Measurements from ENCODE around the gene LANCL3.

Gene LANCL3

DNA sequence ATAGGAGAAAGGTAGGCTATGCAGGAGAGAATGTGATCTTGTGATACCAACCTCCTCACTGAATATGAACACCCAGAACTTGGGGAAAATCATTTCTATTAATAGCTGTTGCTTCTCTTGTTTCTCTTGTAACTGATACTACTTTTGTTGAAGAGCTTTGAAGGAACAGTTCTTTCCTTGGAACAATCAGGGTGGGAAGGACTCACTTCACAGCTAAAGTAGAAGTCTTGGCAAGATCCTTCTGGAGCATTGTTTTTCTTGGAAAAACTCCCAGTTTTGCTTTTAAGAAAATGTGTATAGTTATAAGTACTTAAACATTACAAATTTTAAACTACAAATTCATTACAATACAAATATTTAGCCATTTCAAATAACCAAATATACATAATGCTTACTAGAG is 95.1 kb downstream of the LANCL3 start:
- H3K4me1 ChIP-seq (ENCODE audit: control insufficient read depth in 1 of 2, insufficient read depth in 1 of 2, low read depth in 1 of 2, low read length in 1 of 2), result peaks cover 5 to 10% of the 10 kb centered on the region in 2 experiments
- no peaks in the 10 kb centered on the region for H3K9me3 ChIP-seq
- no peak for TF ChIP-seq CTCF (IDR thresholded peaks at IDR 0.05)
- H3K4me3 ChIP-seq (ENCODE audit: low read depth in 1 of 2, low read length in 1 of 2), result no peak overlapping the region
- no peaks in the 10 kb centered on the region for H3K27me3 ChIP-seq
- no peaks in the 10 kb centered on the region for H3K36me3 ChIP-seq
- no peak overlapping the region for H3K27ac ChIP-seq

- TF ChIP-seq CTCF (IDR thresholded peaks at IDR 0.05), result no peak
- H3K27ac ChIP-seq, result no peak overlapping the region
- H3K4me3 ChIP-seq (ENCODE audit: low read depth in 1 of 2, low read length in 1 of 2), result no peak overlapping the region
- H3K36me3 ChIP-seq, result no peaks in the 10 kb centered on the region
- H3K27me3 ChIP-seq, result no peaks in the 10 kb centered on the region
- peaks cover 2 to 3% of the 10 kb centered on the region in 2 experiments for H3K4me1 ChIP-seq (ENCODE audit: control insufficient read depth in 1 of 2, insufficient read depth in 1 of 2, low read depth in 1 of 2, low read length in 1 of 2)
- no peaks in the 10 kb centered on the region for H3K9me3 ChIP-seq
Observed at GRCh38 chrX:37667141-37667540, 95.7 kb downstream of the LANCL3 start.

GRCh38 chrX:37672563-37672962 is 101.1 kb downstream of the LANCL3 start:
- H3K36me3 ChIP-seq, result no peaks in the 10 kb centered on the region

GRCh38 chrX:37676811-37677210 is 105.3 kb downstream of the LANCL3 start:
- no peak for TF ChIP-seq CTCF (IDR thresholded peaks at IDR 0.05)
- H3K36me3 ChIP-seq, result no peaks in the 10 kb centered on the region
- no peaks in the 10 kb centered on the region for H3K4me1 ChIP-seq (ENCODE audit: control insufficient read depth in 1 of 2, insufficient read depth in 1 of 2, low read depth in 1 of 2, low read length in 1 of 2)
- no peak overlapping the region for H3K4me3 ChIP-seq (ENCODE audit: low read depth in 1 of 2, low read length in 1 of 2)
- H3K27ac ChIP-seq, result no peak overlapping the region
- H3K9me3 ChIP-seq, result no peaks in the 10 kb centered on the region
- H3K27me3 ChIP-seq, result no peaks in the 10 kb centered on the region

More at GRCh38 chrX:37672563-37672962, 101.1 kb downstream of the LANCL3 start:
- Histone ChIP-seq H3K9me3 (no peaks in the 10 kb centered on the region), H3K27ac (no peak overlapping the region), H3K27me3 (no peaks in the 10 kb centered on the region), H3K4me1 (ENCODE audit: control insufficient read depth in 1 of 2, insufficient read depth in 1 of 2, low read depth in 1 of 2, low read length in 1 of 2) (no peaks in the 10 kb centered on the region), H3K4me3 (ENCODE audit: low read depth in 1 of 2, low read length in 1 of 2) (no peak overlapping the region)
- TF ChIP-seq CTCF (IDR thresholded peaks at IDR 0.05), result no peak

- no peaks in the 10 kb centered on the region for H3K36me3 ChIP-seq
- no peaks in the 10 kb centered on the region for H3K4me1 ChIP-seq (ENCODE audit: control insufficient read depth in 1 of 2, insufficient read depth in 1 of 2, low read depth in 1 of 2, low read length in 1 of 2)
- no peak overlapping the region for H3K4me3 ChIP-seq (ENCODE audit: low read depth in 1 of 2, low read length in 1 of 2)
- no peaks in the 10 kb centered on the region for H3K27me3 ChIP-seq
- no peak for TF ChIP-seq CTCF (IDR thresholded peaks at IDR 0.05)
- H3K27ac ChIP-seq, result no peak overlapping the region
- no peaks in the 10 kb centered on the region for H3K9me3 ChIP-seq
Observed at GRCh38 chrX:37677243-37677642, 105.8 kb downstream of the LANCL3 start.

DNA sequence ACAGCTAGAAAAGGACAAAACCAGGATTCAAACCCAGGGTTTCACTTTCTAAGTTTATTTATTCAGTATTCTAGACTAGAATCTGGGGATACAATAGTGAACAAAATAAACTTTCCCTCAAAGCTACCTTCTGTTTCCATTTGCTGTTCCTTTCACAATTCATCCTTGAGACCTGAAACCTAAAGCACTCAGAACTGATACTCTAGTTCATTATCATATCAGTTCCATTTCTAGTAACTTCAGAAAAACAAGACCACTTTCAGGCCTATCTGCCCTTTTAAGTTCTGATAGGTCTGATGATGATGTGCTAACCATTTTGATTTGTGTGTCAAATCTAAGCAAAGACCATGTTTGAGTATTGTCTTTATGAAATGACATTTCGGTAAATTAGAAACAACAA is 106.3 kb downstream of the LANCL3 start:
- H3K4me1 ChIP-seq (ENCODE audit: control insufficient read depth in 1 of 2, insufficient read depth in 1 of 2, low read depth in 1 of 2, low read length in 1 of 2), result no peaks in the 10 kb centered on the region
- no peaks in the 10 kb centered on the region for H3K36me3 ChIP-seq
- TF ChIP-seq CTCF (IDR thresholded peaks at IDR 0.05), result no peak
- no peaks in the 10 kb centered on the region for H3K27me3 ChIP-seq
- no peaks in the 10 kb centered on the region for H3K9me3 ChIP-seq
- no peak overlapping the region for H3K27ac ChIP-seq
- no peak overlapping the region for H3K4me3 ChIP-seq (ENCODE audit: low read depth in 1 of 2, low read length in 1 of 2)
